GM19438 (cell line): Measurements from ENCODE around the gene HTR2C.
"Not testable (repeated sequence)": the region's sequence is repeated elsewhere in the genome, so short reads cannot be mapped to it uniquely, and the experiment has no call there.

Experiments used
- ATAC-seq: cut with Tn5 transposase; IDR thresholded peaks from one replicate; pipeline ENCODE4 v1.9.1; 2021; ENCODE audit warnings: low read depth; ENCODE audit not compliant: unreplicated experiment

The HTR2C gene

DNA sequence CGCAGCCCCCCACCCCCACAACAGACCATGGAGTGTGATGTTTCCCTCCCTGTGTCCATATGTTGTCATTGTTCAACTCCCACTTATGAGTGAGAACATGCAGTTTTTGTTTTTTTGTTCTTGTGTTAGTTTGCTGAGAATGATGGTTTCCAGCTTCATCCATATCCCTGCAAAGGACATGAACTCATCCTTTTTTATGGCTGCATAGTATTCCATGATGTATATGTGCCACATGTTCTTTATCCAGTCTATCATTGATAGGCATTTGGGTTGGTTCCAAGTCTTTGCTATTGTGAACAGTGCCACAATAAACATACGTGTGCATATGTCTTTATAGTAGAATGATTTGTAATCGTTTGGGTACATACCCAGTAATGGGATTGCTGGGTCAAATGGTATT is 353.2 kb downstream of the HTR2C start:
- not testable (repeated sequence) for ATAC-seq

DNA sequence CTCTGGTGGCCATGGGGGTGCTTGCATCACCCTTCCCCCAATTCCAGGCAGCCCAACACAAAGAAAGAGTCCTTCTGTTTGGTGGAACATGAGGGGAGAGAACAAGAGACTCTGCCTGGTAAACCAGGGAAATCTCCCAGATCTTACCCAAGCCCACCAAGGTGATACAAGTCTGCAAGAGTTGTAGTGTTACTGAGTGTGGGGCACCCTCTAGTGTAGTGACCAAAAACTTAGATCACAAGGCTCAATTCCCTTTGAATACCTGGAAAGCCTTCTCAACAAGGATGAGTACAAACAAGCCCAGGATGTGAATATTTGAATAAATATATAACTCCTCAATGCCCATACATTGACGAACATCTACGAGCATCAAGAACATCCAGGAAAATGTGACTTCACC is 368.8 kb downstream of the HTR2C start:
- no peak for ATAC-seq
